SH-SY5Y (cell line): ENCODE measurements around the gene PDE1C.

Experiments
- GATA2 ChIP-seq: IDR thresholded peaks from 2 replicates; pipeline ENCODE4 v1.6.1; 2011; ENCODE audit warnings: mild to moderate bottlenecking, low read depth, low read length
- GATA3 ChIP-seq: IDR thresholded peaks from 2 replicates; pipeline ENCODE4 v1.6.1; 2011; ENCODE audit warnings: low read depth, mild to moderate bottlenecking, low read length, moderate library complexity

DNA sequence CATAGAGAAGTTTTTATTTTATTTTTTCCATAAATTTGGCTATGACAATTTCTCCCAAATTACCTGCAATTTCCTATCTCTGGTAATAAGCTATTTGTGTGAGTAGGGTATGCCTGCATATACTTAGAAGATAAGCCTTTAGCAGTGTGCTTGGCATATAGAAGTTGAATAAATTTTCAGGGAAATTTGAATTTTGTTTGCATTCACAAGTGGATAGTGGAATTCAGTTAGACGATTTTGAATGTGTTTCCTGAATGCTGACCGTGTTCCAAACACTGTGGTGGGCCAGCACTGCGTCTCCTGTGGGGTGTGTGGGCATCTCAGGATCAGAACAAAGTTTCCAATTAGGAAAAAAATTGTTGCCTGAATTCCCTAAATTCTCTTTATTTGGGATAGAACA, 283.9 kb downstream of the PDE1C start:
- TF ChIP-seq GATA2 (no peak), GATA3 (no peak)
